ENCODE measurements around the gene TCEAL3.
"Not testable (repeated sequence)": the region's sequence is repeated elsewhere in the genome, so short reads cannot be mapped to it uniquely, and the experiment has no call there.

Gene TCEAL3, protein sequence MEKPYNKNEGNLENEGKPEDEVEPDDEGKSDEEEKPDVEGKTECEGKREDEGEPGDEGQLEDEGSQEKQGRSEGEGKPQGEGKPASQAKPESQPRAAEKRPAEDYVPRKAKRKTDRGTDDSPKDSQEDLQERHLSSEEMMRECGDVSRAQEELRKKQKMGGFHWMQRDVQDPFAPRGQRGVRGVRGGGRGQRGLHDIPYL

DNA sequence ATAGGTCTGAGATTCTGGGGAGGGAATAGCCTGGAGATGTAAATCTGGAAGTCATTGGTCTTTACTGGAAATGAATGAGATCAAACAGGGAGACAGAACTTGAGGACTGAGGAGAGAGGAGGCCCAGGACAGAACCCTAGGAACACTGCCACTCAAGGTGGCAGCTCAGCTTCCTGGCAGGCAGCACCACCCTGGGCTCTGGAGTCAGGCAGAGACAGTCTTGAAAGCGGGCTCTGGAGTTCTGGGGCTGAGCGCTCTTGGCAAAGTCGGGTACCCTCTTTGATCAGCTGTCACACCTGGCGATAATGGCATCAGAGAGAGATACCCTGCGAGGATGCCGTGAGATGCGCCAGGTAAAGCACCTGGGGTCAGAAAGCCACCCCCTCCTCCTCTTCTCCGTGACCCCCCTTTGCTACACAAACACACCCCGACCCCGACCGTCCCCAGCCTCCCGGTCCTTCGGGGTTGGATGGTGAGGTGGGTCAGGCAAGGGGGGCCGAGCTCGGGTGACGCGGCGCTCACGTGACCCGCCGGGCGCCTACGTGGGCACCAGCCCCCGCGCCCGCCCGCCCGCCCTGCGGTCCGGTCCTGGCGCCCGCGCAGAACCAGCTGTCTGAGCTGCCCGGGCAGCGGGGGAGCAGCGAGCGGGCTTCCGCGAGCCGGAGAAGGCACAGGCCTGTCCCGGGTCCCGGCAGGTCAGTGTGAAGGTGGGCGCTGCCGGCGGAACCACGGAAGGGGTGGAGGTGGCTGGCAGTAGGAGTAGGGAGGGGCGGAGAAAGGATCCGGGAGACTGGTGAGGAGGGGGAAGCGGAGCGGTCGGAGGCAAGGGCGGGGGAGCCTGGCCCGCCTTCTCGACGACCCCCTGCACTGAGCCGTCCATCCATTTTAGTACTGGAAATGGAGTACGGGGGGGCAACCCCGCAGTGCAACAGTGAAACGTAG is at the start of gene TCEAL3:
Gene TCEAL3 (plus strand): TSS at position 600 of the 942 bp plus-strand sequence. CDS start 1,102 bp downstream, outside the sequence.
- DNase-seq, result peak; percentile 31
- in situ Hi-C loops (cut with HindIII; ENCODE audit: low pct_ligation_motif_present, low pct_unique_long_range_greater_than_20kb, low sequenced_read_pairs), result no loop called here

DNA sequence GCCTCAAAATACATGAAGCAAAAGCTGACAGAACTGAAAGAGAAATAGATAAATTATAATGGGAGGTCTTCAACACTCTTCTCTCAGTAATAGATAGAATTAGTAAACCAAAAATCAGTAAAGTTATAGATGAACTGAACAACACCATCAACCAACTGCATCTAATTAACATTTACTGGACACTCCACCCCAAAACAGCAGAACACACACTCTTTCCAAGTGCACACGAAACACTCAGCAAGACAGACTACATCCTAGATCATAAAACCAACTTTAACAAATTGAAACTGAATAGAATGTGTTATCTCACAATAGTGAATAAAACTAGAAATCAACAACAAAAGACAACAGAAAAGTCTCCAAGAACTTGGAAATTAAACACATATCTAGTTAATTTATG is 47.5 kb upstream of the TCEAL3 start:
- in situ Hi-C loops (cut with HindIII; ENCODE audit: low pct_ligation_motif_present, low pct_unique_long_range_greater_than_20kb, low sequenced_read_pairs), result no loop called here
- no peak for DNase-seq

DNA sequence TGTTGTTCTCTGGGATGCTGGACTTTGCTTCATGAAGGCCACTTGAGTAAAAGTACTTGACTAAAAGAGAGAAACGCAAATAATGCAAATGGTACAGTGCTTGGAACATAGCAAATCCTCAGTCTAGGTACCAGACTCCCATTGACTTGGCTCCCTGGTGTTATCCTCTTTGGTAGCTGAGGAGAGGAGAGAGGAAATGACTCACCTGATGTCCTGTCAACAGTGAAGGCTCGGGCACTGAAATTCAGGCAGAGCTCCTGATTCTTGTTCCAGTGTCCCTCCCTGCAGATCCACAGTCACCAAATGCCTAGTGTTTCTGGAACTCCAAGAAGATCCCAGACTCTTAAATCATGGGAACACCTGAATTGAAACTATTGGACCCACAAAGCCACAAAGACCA is 45.0 kb upstream of the TCEAL3 start:
- no peak for DNase-seq
- in situ Hi-C loops (cut with HindIII; ENCODE audit: low pct_ligation_motif_present, low pct_unique_long_range_greater_than_20kb, low sequenced_read_pairs), result no loop called here

DNA sequence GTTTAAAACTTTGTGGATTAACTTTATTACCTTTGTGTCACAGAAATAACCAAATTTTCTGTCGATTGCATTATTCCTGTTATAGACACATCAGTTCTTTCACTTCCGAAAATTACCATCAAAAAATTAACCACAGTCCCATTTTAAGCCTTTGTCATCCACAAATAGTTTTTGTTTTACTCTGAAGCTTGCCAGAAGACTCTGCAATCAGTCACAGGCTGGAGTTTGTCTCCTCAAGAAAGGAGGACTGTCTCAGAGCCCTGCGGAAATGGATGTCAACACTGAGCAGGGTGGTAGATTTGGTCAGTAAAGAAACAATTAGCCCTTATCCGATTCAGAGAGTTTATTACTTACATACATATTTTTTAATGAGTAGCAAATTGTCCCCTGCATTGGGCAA is 42.6 kb upstream of the TCEAL3 start:
- in situ Hi-C loops (cut with HindIII; ENCODE audit: low pct_ligation_motif_present, low pct_unique_long_range_greater_than_20kb, low sequenced_read_pairs), result no loop called here

DNA sequence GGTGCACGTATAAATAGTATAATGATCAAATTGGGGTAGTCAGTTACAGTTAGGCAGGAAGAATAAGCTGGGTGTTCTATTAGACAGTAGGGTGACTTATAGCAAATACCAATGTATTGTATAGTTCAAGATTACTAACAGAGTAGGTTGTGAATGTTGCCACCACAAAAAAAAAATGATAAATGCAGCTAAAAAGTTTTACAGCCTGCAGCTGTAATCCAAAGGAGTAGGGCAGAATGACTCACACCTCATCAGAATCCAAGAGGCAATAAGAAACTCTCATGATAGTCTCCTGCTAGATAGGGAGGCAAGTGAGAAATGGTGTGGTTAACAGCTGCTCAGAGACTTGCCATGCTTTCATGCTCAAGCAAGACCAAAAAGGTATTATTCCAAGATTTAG is 42.0 kb upstream of the TCEAL3 start:
- in situ Hi-C loops (cut with HindIII; ENCODE audit: low pct_ligation_motif_present, low pct_unique_long_range_greater_than_20kb, low sequenced_read_pairs), result no loop called here
- DNase-seq, result no peak

More for the DNA sequence above, 42.6 kb upstream of the TCEAL3 start:
- DNase-seq, result no peak

DNA sequence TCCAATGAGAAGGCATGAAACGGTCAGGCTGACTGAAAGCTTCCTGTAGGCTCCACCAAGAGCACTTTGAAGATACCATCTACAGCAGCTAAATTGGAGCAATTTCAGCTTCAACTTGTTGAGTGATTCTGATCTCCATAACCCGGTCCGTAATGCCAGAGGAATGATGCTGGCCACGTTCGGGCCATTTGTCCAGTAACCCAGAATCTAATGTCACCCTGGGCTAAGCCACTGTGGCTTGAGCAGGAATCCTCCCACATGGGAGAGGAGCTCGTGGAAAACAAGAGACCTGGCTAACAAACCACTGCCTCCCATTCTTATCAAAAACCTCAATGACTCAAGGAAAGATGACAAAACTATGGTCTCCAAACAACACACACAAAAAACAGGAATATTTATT is 36.6 kb upstream of the TCEAL3 start:
- in situ Hi-C loops (cut with HindIII; ENCODE audit: low pct_ligation_motif_present, low pct_unique_long_range_greater_than_20kb, low sequenced_read_pairs), result no loop called here
- no peak for DNase-seq

DNA sequence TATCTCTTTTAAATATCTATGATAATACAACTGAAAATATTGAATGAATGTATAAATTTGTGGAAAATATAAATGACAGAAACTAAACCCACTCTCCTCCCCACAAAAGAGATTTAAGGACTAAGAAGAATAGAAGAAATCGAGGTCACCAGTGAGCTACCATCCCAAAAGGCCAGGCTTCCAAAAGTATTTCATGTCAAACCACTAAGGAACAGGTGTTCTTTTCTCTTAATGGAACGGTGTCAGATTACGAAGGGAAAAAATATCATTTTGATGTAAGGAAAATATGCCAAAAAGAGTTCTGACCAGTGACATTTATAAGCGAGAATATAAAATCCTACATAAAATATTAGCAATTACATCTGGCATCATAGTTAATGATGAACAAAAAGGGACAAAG is 36.0 kb upstream of the TCEAL3 start:
- in situ Hi-C loops (cut with HindIII; ENCODE audit: low pct_ligation_motif_present, low pct_unique_long_range_greater_than_20kb, low sequenced_read_pairs), result no loop called here
- no peak for DNase-seq

DNA sequence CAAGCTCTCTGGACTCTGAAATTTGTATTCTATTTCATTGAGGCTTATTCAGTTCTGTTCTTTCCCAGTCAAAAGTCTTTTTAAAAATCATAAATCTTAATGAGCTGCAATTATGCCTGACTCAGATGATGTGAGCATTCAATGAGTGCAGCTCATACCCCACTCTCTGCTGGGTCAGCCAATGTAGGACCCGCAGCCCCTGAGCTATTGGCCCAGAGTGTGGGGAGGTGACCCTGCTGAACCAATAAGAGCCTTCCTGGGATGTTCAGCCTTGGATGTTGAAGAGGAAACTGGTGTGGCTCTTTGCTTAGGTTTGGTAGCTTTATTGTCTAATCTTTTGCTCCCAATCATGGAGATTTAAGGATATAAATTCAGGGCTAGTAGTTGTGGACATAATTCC is 34.6 kb upstream of the TCEAL3 start:
- in situ Hi-C loops (cut with HindIII; ENCODE audit: low pct_ligation_motif_present, low pct_unique_long_range_greater_than_20kb, low sequenced_read_pairs), result no loop called here
- DNase-seq, result no peak

DNA sequence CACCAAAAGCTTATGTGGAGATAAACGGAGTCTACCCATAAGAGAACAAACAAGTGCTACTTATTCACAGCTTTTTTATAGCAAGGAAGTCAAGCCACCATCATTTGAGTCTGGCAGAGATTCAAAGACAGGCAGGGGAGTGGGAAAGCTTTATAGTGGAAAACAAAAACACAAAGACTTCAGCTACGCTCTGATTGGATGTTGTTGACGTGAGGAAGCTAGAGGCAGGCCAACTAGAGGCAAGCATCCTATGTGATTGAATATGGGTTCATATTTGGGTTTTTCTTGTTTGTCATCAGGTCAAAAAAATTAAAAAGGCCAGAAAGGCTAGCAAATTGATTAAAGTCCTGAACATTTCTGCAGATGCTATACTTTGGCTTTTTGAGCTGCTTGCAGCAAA is 23.2 kb upstream of the TCEAL3 start:
- in situ Hi-C loops (cut with HindIII; ENCODE audit: low pct_ligation_motif_present, low pct_unique_long_range_greater_than_20kb, low sequenced_read_pairs), result no loop called here
- DNase-seq, result peak; percentile 1

DNA sequence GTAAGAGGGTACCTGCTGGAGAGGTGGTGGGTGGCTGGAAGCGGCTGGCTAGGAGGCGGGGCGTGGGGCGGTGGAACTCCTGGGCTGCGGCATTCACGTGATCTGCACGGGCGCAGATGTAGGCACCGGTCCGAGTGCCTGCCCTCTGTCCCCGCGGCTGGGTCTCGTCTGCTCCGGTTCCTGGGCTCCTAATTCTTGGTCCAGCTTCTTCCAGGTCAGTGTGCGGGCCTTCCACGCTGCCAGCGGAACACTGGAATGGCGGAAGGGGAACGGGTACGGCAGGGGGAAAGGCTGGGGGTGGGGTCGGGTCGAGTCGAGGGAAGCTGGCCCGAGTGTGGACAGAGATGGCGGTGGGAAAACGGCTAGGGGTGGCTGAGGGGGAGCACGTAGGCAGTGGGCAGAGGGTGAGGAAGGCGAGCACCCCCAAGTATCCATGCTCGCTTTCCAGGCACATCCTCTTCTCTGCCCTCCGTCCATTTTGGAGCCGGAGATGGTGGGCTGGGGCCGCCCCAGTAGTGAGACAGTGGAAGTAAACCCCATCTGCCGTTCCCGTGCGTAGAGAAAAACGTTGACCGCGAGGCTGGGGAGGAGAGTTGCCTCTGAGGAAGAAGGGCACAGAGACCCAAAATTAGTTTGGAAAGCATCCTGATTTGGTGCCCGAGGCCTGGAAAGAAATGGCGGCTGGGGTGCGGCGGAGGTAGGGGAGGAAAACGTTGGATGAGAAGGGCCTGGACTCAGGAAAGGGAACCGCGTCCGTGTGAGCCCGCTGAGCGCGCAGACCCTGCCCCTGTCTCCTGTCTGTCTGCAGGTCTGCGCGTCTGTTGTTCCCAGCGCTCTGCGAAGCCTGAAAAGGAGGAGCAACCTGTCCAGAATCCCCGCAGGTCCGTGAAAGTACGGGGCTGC is 22.1 kb upstream of the TCEAL3 start, which contains the start of gene TCEAL4:
Gene TCEAL4 (plus strand): TSS at position 105 of the 903 bp plus-strand sequence. CDS start 1,161 bp downstream, outside the sequence.
- peak; percentile 11 for DNase-seq
- in situ Hi-C loops (cut with HindIII; ENCODE audit: low pct_ligation_motif_present, low pct_unique_long_range_greater_than_20kb, low sequenced_read_pairs), result no loop called here

DNA sequence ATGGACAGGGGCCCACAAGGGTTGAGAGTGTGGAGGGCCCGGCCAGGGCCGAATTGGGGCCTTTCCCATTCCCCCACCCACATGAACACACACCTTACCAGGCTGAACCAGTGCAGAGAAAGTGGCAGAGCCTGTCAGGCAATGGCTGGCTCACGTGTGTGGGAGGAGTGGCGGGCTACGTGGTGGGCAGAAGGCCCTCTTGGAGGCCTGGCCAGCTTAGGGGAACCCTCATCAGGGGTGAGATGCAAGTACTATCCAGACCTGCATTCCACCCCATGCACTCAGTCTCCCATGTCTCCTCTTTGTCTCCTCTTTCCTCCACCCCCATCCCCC is 21.5 kb upstream of the TCEAL3 start:
- DNase-seq, result no peak
- in situ Hi-C loops (cut with HindIII; ENCODE audit: low pct_ligation_motif_present, low pct_unique_long_range_greater_than_20kb, low sequenced_read_pairs), result no loop called here

DNA sequence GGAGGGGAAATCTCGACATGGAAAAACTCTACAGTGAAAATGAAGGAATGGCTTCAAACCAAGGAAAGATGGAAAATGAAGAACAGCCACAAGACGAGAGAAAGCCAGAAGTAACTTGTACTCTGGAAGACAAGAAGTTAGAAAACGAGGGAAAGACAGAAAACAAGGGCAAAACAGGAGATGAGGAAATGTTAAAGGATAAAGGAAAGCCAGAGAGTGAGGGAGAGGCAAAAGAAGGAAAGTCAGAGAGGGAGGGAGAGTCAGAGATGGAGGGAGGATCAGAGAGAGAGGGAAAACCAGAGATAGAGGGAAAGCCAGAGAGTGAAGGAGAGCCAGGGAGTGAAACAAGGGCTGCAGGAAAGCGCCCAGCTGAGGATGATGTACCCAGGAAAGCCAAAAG is 21.1 kb upstream of the TCEAL3 start:
- DNase-seq, result no peak
- in situ Hi-C loops (cut with HindIII; ENCODE audit: low pct_ligation_motif_present, low pct_unique_long_range_greater_than_20kb, low sequenced_read_pairs), result no loop called here

DNA sequence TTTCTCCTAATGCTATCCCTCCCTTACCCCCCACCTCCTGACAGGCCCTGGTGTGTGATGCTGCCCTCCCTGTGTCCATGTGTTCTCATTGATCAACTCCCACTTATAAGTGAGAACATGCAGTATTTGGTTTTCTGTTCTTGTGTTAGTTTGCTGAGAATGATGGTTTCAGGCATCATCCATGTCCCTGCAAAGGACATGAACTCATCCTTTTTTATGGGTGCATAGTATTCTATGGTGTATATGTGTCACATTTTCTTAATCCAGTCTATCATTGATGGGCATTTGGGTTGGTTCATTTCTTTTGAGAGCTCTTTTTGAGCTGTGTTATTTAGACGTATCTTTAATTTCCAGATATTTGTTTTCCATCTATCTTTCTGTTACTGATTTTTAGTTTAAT is 15.5 kb upstream of the TCEAL3 start:
- in situ Hi-C loops (cut with HindIII; ENCODE audit: low pct_ligation_motif_present, low pct_unique_long_range_greater_than_20kb, low sequenced_read_pairs); DNase-seq: not testable (repeated sequence)

DNA sequence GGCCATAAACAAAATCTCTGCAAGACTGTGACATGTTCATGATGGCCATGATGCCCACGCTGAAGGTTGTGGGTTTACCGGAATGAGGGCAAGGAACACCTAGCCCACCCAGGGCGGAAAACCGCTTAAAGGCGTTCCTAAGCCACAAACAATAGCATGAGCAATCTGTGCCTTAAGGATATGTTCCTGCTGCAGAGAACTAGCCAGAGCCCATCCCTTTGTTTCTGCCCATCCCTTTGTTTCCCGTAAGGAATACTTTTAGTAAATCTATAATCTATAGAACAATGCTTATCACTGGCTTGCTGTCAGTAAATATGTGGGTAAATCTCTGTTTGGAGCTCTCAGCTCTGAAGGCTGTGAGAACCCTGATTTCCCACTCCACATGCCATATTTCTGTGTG is 12.6 kb upstream of the TCEAL3 start:
- DNase-seq; in situ Hi-C loops (cut with HindIII; ENCODE audit: low pct_ligation_motif_present, low pct_unique_long_range_greater_than_20kb, low sequenced_read_pairs): not testable (repeated sequence)

DNA sequence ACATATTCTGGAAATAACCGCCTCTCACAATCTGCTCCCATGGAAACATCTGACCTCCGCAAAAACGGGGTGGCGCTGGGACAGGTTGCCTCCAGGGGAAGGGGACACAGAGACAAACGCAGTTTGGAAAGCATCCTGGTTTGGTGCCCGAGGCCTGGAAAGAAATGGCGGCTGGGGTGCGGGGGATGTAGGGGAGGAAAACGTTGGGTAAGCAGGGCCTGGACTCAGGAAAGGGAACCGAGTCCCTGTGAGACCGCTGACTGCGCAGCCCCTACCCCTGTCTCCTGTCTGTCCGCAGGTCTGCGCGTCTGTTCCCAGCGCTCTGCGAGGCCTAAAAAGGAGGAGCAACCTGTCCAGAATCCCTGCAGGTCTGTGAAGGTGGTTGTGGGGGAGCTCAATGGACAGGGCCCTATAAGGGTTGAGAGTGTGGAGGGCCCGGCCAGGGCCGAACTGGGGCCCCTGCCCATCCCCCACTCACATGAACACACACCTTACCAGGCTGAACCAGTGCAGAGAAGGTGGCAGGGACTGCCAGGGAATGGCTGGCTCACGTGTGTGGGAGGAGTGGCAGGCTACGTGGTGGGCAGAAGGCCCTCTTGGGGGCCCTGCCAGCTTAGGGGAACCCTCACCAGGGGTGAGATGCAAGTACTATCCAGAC is 672 bp downstream of the TCEAL3 start:
- in situ Hi-C loops (cut with HindIII; ENCODE audit: low pct_ligation_motif_present, low pct_unique_long_range_greater_than_20kb, low sequenced_read_pairs), result no loop called here
- no peak for DNase-seq

DNA sequence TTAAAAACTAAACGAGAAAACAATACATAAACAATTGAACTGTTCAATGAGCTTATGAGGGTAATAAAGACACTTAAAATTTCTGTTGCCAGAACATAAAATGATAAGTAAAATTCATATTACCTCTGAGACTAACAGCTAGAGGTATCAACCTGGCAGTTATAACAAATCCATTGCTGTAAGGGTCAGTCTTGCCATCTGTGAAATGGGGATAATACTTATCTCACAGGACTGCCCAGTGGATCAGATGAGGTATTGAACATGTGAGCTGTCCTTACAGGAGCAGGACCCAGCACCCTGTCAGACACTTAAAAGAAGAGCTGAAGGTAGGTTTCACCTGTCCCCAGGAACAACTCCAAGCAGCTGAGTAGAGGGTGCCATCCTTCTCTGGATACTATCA is 2.5 kb downstream of the TCEAL3 start:
- in situ Hi-C loops (cut with HindIII; ENCODE audit: low pct_ligation_motif_present, low pct_unique_long_range_greater_than_20kb, low sequenced_read_pairs), result no loop called here
- DNase-seq, result no peak

DNA sequence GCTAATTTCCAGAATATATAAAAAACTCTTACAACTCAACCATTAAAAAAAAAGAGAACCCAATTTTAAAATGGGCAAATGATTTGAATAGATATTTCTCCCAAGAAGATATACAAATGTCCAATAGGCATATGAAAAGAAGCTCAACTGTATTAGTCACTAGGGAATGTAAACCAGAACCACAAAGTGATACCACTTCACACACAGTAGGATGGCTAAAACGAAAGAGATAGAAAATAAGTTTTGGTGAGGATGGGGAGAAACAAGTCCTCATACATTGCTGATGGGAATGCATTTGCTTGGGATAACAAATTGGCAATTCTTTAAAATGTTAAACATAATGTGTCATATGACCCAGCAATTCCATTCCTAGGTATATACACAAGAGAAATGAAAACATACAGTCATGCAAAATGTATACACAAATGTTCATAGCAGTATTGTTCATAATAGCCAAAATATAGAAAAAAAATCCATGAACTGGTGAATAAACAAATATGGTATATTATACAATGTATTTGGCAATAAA is 5.7 kb downstream of the TCEAL3 start:
- no peak for DNase-seq
- in situ Hi-C loops (cut with HindIII; ENCODE audit: low pct_ligation_motif_present, low pct_unique_long_range_greater_than_20kb, low sequenced_read_pairs), result no loop called here

DNA sequence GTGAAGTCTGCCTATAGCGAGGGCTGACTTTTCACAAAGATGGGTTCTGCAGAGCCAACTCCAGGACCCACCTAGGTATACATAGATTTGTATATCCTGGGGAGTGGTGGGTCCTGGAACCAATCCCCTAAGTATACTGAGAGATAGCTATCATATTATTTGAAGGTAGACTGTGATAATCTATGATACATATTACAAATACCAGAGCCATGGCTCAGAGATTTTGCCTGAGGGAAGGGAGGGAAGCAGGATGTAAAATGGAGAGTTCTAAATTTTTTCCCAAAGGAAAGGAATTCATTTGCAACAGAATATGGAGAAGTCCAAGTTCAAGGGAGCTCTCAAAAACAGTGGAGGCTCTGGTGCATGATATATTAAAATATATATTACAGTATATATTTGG is 7.2 kb downstream of the TCEAL3 start:
- in situ Hi-C loops (cut with HindIII; ENCODE audit: low pct_ligation_motif_present, low pct_unique_long_range_greater_than_20kb, low sequenced_read_pairs), result no loop called here
- DNase-seq, result no peak

Data from ACHN (cell line).